Skeletal muscle satellite cell (primary cell): Measurements from ENCODE around the gene PRRG2. TPM values are rescaled to one million over a fixed set of nuclear protein-coding genes. Genes with fewer than 3 reads are reported as not detected.
A peak's percentile ranks its signal among the peaks of the same experiment; 100 is the strongest.

Source experiments
- H3K27me3 ChIP-seq: 2 replicates; pipeline ENCODE4 v1.7.0; 2013; ENCODE audit warnings: low read length; ENCODE audit not compliant: control insufficient read depth, insufficient read depth
- H3K36me3 ChIP-seq: 2 replicates; pipeline ENCODE4 v1.7.0; 2013; ENCODE audit warnings: mild to moderate bottlenecking, control low read depth, low read length; ENCODE audit not compliant: insufficient read depth
- H3K4me1 ChIP-seq: 2 replicates; pipeline ENCODE4 v1.7.0; 2013; ENCODE audit warnings: low read length; ENCODE audit not compliant: control insufficient read depth, insufficient read depth
- H3K4me2 ChIP-seq: 2 replicates; pipeline ENCODE4 v1.7.0; 2013; ENCODE audit warnings: mild to moderate bottlenecking, low read length
- H3K4me3 ChIP-seq: 2 replicates; pipeline ENCODE4 v1.7.0; 2013; ENCODE audit warnings: low read length
- H3K9ac ChIP-seq: 2 replicates; pipeline ENCODE4 v1.7.0; 2013; ENCODE audit warnings: mild to moderate bottlenecking, low read depth, low read length, moderate library complexity
- H3K9me3 ChIP-seq: replicated peaks from 2 replicates; pipeline ENCODE4 v1.7.0; 2013; ENCODE audit warnings: mild to moderate bottlenecking, control low read depth, low read length
- total RNA-seq: library from RNA; depleted of rRNA; stranded (reverse); fragments of >200 nt; gene quantifications from 2 replicates; pipeline ENCODE4 v1.2.3, GENCODE V29; 2012; rRNA removed

Gene PRRG2
- total RNA-seq, result 0.25 and 0.44 TPM in 2 replicates

- Histone ChIP-seq H3K4me2 (peak within 1 kb of the TSS; percentile 87), H3K27me3 (no peaks in the 10 kb centered on the region), H3K4me3 (peak within 1 kb of the TSS; percentile 85), H3K9me3 (no peaks in the 10 kb centered on the region), H3K9ac (peak within 1 kb of the TSS; percentile 85), H3K4me1 (peaks cover 16% of the 10 kb centered on the region), H3K36me3 (peaks cover under 1% of the 10 kb centered on the region)
These were observed at the start of gene PRRG2 for GRCh38 chr19:49581007-49581508. PRRG2 (plus strand) TSS chr19:49581316; CDS start chr19:49583220, 1,904 bp downstream.

GRCh38 chr19:49533551-49534488 is 47.3 kb upstream of the PRRG2 start:
- H3K27me3 ChIP-seq, result no peaks in the 10 kb centered on the region
- H3K9me3 ChIP-seq, result no peaks in the 10 kb centered on the region
- peaks cover 47% of the 10 kb centered on the region for H3K36me3 ChIP-seq
- peak overlapping the region; percentile 94 for H3K4me2 ChIP-seq
- H3K9ac ChIP-seq, result peak overlapping the region; percentile 46
- peaks cover 21% of the 10 kb centered on the region for H3K4me1 ChIP-seq
- peak overlapping the region; percentile 76 for H3K4me3 ChIP-seq

GRCh38 chr19:49534632-49535385 is 46.3 kb upstream of the PRRG2 start:
- Histone ChIP-seq H3K9me3 (no peaks in the 10 kb centered on the region), H3K36me3 (peaks cover 54% of the 10 kb centered on the region), H3K27me3 (no peaks in the 10 kb centered on the region), H3K4me2 (no peak overlapping the region), H3K4me1 (peaks cover 17% of the 10 kb centered on the region), H3K9ac (peak overlapping the region; percentile 27), H3K4me3 (no peak overlapping the region)

DNA sequence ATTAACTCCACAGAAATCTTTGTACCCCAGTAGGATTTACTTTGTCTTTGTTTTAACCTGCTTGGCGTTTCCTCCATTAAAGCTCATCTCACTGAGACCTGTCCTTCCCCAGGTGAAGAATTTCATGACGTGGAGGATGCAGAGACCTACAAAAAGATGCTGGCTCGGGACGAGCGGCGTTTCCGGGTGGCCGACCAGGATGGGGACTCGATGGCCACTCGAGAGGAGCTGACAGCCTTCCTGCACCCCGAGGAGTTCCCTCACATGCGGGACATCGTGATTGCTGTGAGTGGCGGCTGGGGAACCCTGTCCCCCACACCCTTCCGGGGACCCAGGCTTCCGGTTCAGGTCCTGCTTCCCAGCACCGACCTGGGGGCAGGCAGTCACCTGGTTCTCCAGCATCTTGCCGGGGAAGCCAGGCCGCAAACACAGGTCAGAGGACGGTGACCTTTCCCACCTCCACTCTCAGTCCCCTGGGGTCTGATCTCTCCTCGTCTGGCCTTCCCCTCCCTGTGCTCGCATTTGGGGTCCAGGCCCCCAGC is 44.1 kb upstream of the PRRG2 start:
- H3K4me2 ChIP-seq, result no peak overlapping the region
- peaks cover 58% of the 10 kb centered on the region for H3K36me3 ChIP-seq
- peaks cover 17% of the 10 kb centered on the region for H3K4me1 ChIP-seq
- no peaks in the 10 kb centered on the region for H3K9me3 ChIP-seq
- H3K4me3 ChIP-seq, result no peak overlapping the region
- H3K9ac ChIP-seq, result no peak overlapping the region
- H3K27me3 ChIP-seq, result no peaks in the 10 kb centered on the region

GRCh38 chr19:49538643-49539042 is 42.5 kb upstream of the PRRG2 start:
- H3K4me3 ChIP-seq, result no peak overlapping the region
- H3K4me1 ChIP-seq, result peaks cover 8% of the 10 kb centered on the region
- peaks cover 65% of the 10 kb centered on the region for H3K36me3 ChIP-seq
- H3K27me3 ChIP-seq, result no peaks in the 10 kb centered on the region
- no peaks in the 10 kb centered on the region for H3K9me3 ChIP-seq
- H3K4me2 ChIP-seq, result no peak overlapping the region
- H3K9ac ChIP-seq, result no peak overlapping the region

DNA sequence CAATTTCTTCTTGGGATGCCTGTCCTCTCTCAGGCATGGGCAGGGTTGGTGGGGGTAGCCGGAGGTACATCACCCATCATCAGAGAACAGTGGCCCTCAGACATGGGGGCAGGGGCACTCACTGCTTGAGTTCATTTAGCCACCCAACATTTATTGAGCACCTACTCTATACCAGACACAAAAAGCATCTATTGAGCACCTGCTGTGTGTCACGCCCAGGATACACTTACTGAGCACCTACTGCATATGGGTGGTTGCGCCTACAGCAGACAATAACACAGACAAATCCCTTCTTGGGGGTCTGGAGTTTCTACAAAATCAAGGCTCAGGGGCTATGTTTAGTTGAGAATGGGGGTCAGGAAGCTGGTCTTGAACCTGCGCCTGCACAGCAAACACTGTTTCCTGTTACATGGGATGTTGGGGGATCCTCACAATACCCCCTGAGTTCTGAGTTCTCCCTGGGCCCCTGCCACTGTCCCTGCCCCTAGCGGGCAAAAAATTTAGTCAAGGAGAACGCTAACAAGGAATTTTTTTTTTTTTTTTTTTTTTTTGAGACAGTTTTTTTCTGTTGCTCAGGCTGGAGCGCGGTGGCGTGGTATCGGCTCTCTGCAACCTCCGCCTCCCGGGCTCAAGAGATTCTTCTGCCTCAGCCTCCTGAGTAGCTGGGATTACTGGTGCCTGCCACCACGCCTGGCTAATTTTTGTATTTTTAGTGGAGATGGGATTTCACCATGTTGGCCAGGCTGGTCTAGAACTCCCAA is 41.7 kb upstream of the PRRG2 start:
- Histone ChIP-seq H3K4me1 (peaks cover under 1% of the 10 kb centered on the region), H3K4me2 (no peak overlapping the region), H3K9me3 (no peaks in the 10 kb centered on the region), H3K4me3 (no peak overlapping the region), H3K9ac (no peak overlapping the region), H3K27me3 (no peaks in the 10 kb centered on the region), H3K36me3 (peaks cover 61% of the 10 kb centered on the region)

DNA sequence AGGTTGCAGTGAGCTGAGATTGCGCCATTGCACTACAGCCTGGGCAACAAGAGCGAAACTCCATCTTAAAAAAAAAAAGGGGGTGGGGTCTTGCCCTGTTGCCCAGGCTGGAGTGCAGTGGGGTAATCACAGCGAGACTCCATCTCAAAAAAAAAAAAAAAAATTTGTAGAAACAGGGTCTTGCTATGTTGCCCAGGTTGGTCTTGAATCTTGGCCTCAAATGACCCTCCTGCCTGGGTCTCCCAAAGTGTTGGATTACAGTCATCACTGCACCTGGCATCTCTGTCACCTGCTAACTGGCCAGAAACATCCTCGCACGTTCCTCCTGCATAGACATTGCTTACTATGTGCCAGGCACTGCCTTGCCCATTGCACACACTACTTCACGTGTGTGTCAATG is 39.2 kb upstream of the PRRG2 start:
- H3K4me2 ChIP-seq, result no peak overlapping the region
- H3K36me3 ChIP-seq, result peaks cover 47% of the 10 kb centered on the region
- no peak overlapping the region for H3K9ac ChIP-seq
- no peaks in the 10 kb centered on the region for H3K27me3 ChIP-seq
- H3K4me3 ChIP-seq, result no peak overlapping the region
- H3K4me1 ChIP-seq, result peaks cover 3% of the 10 kb centered on the region
- no peaks in the 10 kb centered on the region for H3K9me3 ChIP-seq

GRCh38 chr19:49542446-49542845 is 38.7 kb upstream of the PRRG2 start:
- no peak overlapping the region for H3K4me2 ChIP-seq

DNA sequence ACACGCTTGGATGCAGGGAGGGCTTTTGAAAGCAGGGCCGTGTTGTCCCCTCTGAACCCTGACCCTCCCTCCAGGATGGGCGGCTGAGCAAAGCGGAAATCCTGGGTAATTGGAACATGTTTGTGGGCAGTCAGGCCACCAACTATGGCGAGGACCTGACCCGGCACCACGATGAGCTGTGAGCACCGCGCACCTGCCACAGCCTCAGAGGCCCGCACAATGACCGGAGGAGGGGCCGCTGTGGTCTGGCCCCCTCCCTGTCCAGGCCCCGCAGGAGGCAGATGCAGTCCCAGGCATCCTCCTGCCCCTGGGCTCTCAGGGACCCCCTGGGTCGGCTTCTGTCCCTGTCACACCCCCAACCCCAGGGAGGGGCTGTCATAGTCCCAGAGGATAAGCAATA is 38.1 kb upstream of the PRRG2 start:
- no peak overlapping the region for H3K4me2 ChIP-seq
- H3K36me3 ChIP-seq, result peaks cover 40% of the 10 kb centered on the region
- H3K27me3 ChIP-seq, result no peaks in the 10 kb centered on the region
- H3K4me1 ChIP-seq, result peaks cover 3% of the 10 kb centered on the region
- no peak overlapping the region for H3K9ac ChIP-seq
- H3K9me3 ChIP-seq, result no peaks in the 10 kb centered on the region
- no peak overlapping the region for H3K4me3 ChIP-seq

More at GRCh38 chr19:49542446-49542845, 38.7 kb upstream of the PRRG2 start:
- H3K36me3 ChIP-seq, result peaks cover 42% of the 10 kb centered on the region
- H3K9ac ChIP-seq, result no peak overlapping the region
- no peak overlapping the region for H3K4me3 ChIP-seq
- H3K4me1 ChIP-seq, result peaks cover 3% of the 10 kb centered on the region
- no peaks in the 10 kb centered on the region for H3K27me3 ChIP-seq
- H3K9me3 ChIP-seq, result no peaks in the 10 kb centered on the region

- Histone ChIP-seq H3K9ac (no peak overlapping the region), H3K27me3 (no peaks in the 10 kb centered on the region), H3K4me2 (no peak overlapping the region), H3K4me1 (peaks cover 3% of the 10 kb centered on the region), H3K4me3 (no peak overlapping the region), H3K9me3 (no peaks in the 10 kb centered on the region), H3K36me3 (peaks cover 36% of the 10 kb centered on the region)
These were observed 37.0 kb upstream of the PRRG2 start for GRCh38 chr19:49544154-49544553.
